ENCODE measurements around the gene S100A16.
"Not testable (repeated sequence)": the region's sequence is repeated elsewhere in the genome, so short reads cannot be mapped to it uniquely, and the experiment has no call there.

S100A16 gene

DNA sequence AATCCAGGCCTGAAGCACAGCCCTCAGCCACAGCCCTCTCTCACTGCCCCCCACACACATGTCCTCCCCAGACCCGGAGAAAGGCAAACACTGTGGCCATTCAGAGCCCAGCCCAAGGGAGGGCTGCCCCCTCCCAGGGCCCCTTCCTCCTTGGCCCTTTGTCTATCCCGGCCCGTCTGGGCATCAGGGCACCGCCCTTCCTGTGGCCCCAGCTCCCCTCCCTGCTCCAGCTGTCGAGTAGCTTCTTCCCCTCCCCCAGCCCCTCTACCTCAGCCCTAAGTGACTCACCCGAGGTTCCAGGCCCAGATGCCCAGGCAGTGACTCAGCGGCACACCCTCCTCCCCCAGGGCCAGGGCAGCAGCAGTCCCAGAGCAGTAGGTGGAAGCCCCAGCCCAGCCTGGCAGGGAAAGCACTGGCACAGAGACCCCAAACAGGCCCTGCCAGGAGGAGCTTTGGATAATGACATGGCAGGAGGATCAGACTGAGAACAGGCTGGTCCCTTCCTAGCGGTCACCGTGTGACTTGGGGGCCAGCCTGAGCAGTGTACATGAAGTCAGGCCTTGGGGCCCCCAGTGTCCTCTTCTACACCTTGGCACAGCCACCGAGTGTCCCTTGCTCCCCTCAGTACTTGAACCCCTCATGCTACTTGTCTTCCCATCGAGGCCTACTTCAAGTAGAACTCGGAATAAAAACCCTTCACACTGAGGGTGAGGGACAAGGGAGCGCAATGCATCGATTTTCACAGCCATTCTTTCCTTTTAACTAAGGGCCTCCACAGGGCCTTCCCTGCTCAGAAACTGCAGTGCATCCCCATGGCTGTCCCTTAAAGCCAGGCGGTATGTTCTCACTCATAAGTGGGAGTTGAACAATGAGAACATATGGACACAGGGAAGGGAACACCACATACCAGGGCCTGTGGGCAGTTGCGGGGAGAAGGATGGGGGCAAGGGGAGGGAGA lies 46.2 kb downstream of the S100A16 start:
- H3K27me3 Mint-ChIP-seq: peaks cover 15% of the 10 kb centered on the region
- CTCF ChIA-PET: interaction anchor here (0.6 to 2.4 kb wide), 9 partner anchors 12 to 68 kb away, joined by 3 to 47 read pairs (median 6); partner anchors contain the start of genes CHTOP and S100A6
- H3K4me3 Mint-ChIP-seq: peak overlapping the region; percentile 42
- no peaks in the 10 kb centered on the region for H3K36me3 Mint-ChIP-seq
- peaks cover 41% of the 10 kb centered on the region for H3K4me1 Mint-ChIP-seq
- H3K9me3 Mint-ChIP-seq: no peaks in the 10 kb centered on the region
- peak; percentile 87 for DNase-seq
- H3K27ac Mint-ChIP-seq: peak overlapping the region; percentile 96

DNA sequence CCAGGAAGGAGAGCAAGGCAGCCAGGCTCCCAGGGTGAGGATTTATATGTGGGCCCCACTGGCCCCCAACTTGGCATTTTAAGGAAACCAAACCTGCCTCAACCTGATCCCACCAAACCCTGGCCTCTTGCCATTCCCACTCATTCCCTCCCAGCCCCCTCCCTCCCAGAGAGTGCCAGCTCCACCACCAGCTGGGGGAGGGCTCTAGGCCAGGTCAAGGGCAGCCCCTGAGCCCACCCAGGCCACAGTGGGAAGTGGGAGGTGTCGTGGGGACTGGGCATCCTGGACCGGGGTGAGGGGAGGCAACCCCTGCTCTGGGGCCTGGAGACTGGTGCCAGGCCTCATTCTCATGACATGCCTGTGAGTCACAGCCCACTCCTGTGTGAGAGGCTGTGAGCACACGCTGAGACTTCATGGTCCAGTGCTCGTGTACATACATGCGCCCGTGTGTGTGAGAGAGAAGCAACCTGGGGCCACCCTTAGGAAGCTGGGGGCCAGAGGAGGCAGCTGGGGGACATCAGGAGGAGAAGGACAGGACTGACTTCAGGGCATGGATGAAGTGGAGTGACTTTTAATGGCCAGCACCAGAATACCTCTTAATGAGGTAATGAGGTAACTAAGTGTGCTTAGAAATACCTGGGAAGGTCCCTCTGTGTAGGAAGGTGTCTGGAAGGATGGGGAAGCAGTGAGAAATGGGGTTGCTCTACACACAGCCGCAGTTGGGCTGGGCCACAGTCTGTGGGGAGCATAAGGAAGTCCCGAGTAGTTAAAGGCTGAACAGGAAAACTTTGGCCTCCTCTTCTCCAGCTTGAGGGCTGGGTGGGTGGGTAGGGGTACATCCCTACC lies 47.2 kb downstream of the S100A16 start, which contains the start of gene S100A2:
Gene S100A2, minus strand, starts transcription at position 316 of the 846 bp plus-strand sequence. CDS start 1,967 bp downstream, outside the sequence.
- peak; percentile 31 for DNase-seq
- peaks cover 43% of the 10 kb centered on the region for H3K4me1 Mint-ChIP-seq
- peak within 1 kb of the TSS; percentile 42 for H3K4me3 Mint-ChIP-seq

DNA sequence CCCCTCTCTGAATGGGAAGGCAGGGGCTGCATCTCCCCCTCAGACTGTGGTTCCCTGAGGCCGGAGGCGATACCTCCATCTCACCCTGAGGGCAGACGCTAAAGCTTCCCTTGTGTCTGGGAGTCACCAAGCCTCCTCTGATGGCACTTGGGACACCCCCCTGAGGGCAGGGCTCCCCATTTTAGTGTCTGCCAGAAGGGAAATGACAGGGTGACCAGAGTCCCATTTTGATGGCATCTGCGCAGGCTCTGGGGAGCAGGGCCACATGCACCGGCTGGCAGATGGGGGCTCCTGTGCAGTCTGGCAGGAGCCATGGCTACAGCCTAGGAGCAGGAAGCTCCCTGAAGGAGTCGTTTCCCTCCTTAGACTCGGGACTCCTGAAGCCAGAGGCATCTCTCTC lies 48.9 kb downstream of the S100A16 start:
- H3K27me3 Mint-ChIP-seq: peaks cover 7% of the 10 kb centered on the region
- no peaks in the 10 kb centered on the region for H3K36me3 Mint-ChIP-seq
- H3K27ac Mint-ChIP-seq: no peak overlapping the region
- H3K9me3 Mint-ChIP-seq: no peaks in the 10 kb centered on the region
- H3K4me1 Mint-ChIP-seq: peaks cover 38% of the 10 kb centered on the region
- CTCF ChIA-PET: interaction anchor here (0.8 to 1.3 kb wide), 2 partner anchors 12 to 29 kb away, joined by 4 read pairs; no protein-coding TSS in a partner anchor
- no peak for DNase-seq
- no peak overlapping the region for H3K4me3 Mint-ChIP-seq

More for the DNA sequence above, 47.2 kb downstream of the S100A16 start, which contains the start of gene S100A2:
- H3K27me3 Mint-ChIP-seq: peaks cover 12% of the 10 kb centered on the region
- H3K9me3 Mint-ChIP-seq: no peaks in the 10 kb centered on the region
- H3K27ac Mint-ChIP-seq: peak within 1 kb of the TSS; percentile 96
- CTCF ChIA-PET: interaction anchor here (0.6 to 2.4 kb wide), 9 partner anchors 12 to 68 kb away, joined by 3 to 47 read pairs (median 6); partner anchors contain the start of genes CHTOP and S100A6
- no peaks in the 10 kb centered on the region for H3K36me3 Mint-ChIP-seq

DNA sequence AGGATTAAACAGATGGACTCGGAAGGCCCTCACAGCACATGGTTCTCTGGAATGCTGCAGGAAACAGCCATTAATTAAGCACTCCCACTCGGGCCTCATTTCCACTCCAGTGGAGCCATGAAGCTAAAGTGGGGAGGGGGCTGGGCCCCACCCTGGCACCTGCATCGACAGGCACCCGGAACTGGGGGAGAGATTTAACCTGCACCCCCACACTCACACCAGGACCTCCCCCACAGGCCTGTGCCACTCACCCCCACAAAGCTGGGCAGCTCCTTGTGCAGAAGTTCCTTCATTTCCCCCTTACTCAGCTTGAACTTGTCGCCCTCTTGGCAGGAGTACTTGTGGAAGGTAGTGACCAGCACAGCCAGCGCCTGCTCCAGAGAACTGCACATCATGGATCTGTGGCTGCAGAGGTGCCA lies 49.4 kb downstream of the S100A16 start:
- no peak overlapping the region for H3K27ac Mint-ChIP-seq
- H3K9me3 Mint-ChIP-seq: no peaks in the 10 kb centered on the region
- CTCF ChIA-PET: interaction anchor here (0.8 to 1.3 kb wide), 2 partner anchors 12 to 29 kb away, joined by 4 read pairs; no protein-coding TSS in a partner anchor
- H3K27me3 Mint-ChIP-seq: peaks cover 2% of the 10 kb centered on the region
- peaks cover 34% of the 10 kb centered on the region for H3K4me1 Mint-ChIP-seq
- H3K4me3 Mint-ChIP-seq: no peak overlapping the region
- no peaks in the 10 kb centered on the region for H3K36me3 Mint-ChIP-seq
- no peak for DNase-seq

DNA sequence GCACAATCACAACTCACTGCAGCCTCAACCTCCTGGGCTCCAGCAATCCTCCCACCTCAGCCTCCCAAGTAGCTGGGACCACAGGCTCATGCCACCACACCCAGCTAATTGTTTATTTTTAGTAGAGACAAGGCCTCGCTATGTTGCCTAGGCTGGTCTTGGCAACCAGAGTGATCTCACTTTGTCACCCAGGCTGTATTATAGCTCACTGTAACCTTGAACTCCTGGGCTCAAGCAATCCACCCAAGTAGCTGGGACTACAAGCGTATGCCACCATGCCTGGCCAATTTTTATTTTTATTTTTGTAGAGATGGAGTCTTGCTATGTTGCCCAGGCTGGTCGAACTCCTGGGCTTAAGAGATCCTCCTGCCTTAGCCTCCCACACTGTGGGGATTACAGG lies 50.9 kb downstream of the S100A16 start:
- CTCF ChIA-PET: interaction anchor here (1.1 to 2.9 kb wide), 2 partner anchors 12 to 29 kb away, joined by 5 to 21 read pairs; no protein-coding TSS in a partner anchor
- H3K4me3 Mint-ChIP-seq, H3K36me3 Mint-ChIP-seq, H3K9me3 Mint-ChIP-seq, DNase-seq, H3K27me3 Mint-ChIP-seq, H3K27ac Mint-ChIP-seq: not testable (repeated sequence)
- H3K4me1 Mint-ChIP-seq: peaks cover 21% of the 10 kb centered on the region

DNA sequence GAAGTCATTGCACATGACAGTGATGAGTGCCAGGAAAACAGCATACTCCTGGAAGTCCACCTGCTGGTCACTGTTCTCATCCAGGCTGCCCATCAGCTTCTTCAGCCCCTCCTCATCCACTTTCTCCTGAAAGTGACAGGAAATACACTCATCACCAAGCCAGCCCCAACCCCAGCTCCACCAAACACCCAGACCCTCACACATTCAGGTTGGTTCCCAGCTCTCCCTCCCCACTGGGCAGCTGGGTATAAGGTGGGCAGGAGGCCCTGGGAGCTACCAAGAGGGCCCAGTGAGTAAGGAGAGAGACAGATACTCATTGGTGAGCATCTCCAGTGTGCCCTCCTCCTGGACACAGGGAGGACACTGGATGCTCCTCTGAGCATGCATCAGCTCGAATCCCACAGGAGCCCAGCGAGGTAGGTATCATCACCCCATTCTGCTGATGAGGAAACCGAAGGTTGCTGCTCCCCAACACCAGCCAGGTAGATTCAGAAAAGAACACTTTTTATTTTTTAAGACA lies 51.4 kb downstream of the S100A16 start:
- Mint-ChIP-seq H3K4me1 (peaks cover 16% of the 10 kb centered on the region), H3K36me3 (no peaks in the 10 kb centered on the region), H3K4me3 (no peak overlapping the region), H3K9me3 (no peaks in the 10 kb centered on the region), H3K27me3 (no peaks in the 10 kb centered on the region), H3K27ac (no peak overlapping the region)
- no peak for DNase-seq
- CTCF ChIA-PET: interaction anchor here (1.1 to 2.9 kb wide), 2 partner anchors 11 to 29 kb away, joined by 5 to 21 read pairs; no protein-coding TSS in a partner anchor

DNA sequence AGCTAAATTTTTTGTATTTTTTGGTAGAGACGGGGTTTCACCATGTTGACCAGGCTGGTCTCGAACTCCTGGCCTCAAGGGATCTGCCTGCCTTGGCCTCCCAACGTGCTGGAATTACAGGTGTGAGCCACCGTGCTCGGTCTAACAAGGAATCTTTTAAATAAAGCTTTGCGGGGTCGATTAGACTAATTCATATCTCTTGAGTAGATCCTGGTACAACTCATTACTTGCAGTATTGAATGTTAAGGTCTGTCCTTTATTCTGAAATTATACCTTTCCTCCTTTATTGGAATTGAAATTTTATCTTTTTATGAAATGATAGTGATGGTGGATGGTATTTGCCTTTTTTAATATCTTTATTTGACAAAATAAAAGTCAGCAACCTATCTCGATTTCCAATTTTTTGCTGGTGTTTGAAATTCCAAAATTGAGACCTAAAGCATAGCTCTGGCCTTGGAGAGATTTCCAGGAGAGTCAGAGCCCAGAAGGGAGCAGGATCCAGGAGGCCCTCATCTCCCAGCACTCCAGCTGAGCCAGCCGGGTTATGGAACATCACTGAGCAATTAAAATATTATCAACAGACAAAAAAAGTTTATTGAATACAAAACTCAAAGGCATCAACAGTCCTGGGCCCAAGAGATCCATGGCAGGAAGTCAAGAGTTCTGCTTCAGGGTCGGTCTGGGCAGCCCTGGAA lies 52.0 kb downstream of the S100A16 start:
- H3K4me1 Mint-ChIP-seq: peaks cover 11% of the 10 kb centered on the region
- H3K9me3 Mint-ChIP-seq: no peaks in the 10 kb centered on the region
- no peak overlapping the region for H3K4me3 Mint-ChIP-seq
- CTCF ChIA-PET: interaction anchor here (0.7 to 2.9 kb wide), 4 partner anchors 10 to 928 kb away, joined by 3 to 21 read pairs (median 4); no protein-coding TSS in a partner anchor
- no peak overlapping the region for H3K27ac Mint-ChIP-seq
- H3K27me3 Mint-ChIP-seq: no peaks in the 10 kb centered on the region
- no peaks in the 10 kb centered on the region for H3K36me3 Mint-ChIP-seq
- no peak for DNase-seq

DNA sequence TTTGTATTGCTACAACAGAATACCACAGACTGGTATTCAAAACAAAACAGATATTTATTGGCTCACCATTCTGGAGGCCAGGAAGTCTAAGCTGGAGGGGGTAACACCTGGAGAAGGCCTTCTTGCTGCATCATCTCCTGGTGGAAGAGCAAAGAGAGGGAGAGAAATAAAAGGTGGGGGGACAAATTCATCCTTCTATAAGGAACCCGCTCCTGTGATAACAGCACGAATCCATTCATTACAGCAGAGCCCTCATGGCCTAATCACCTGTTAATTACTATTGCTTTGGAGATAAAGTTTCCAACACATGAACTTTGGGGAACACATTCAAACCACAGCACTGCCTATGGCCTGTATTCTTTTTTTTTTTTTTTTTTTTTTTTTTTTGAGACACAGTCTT lies 52.7 kb downstream of the S100A16 start:
- Mint-ChIP-seq H3K27ac (peak overlapping the region; percentile 62), H3K9me3 (no peaks in the 10 kb centered on the region), H3K27me3 (no peaks in the 10 kb centered on the region), H3K4me1 (peaks cover 6% of the 10 kb centered on the region), H3K4me3 (no peak overlapping the region), H3K36me3 (no peaks in the 10 kb centered on the region)
- DNase-seq: no peak
- CTCF ChIA-PET: interaction anchor here (0.7 to 2.9 kb wide), 3 partner anchors 10 to 929 kb away, joined by 3 to 21 read pairs (median 4); no protein-coding TSS in a partner anchor

DNA sequence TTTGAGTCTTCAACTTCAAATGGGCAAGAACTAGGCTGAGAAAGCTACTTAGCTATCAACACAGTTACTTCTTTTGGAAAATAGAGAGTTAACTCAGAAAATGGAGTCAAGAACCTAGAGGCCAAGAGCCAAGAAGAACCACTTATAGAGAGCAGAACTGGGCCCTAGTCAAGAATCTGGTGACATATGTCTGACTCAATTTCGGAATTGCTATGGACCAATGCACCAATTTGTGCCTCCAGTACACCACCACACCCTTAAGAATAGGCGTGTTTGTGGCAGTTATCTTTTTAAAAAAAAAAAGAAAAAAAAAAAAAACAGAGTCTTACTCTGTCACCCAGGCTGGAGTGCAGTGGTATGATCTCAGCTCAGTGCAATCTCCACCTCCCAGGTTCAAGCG lies 55.1 kb downstream of the S100A16 start:
- Mint-ChIP-seq H3K4me3 (no peak overlapping the region), H3K27ac (no peak overlapping the region), H3K27me3 (peaks cover 13% of the 10 kb centered on the region), H3K9me3 (no peaks in the 10 kb centered on the region), H3K4me1 (peaks cover 13% of the 10 kb centered on the region), H3K36me3 (no peaks in the 10 kb centered on the region)
- no peak for DNase-seq
- CTCF ChIA-PET: interaction anchor here (0.8 to 1.5 kb wide), 2 partner anchors 25 to 26 kb away, joined by 3 read pairs; no protein-coding TSS in a partner anchor

Data from activated naive CD4-positive, alpha-beta T cell treated with anti-CD3 and anti-CD28 coated beads, Interleukin-2, amount 10 ng/mL, durations not matched to agents 7 days and 5 days (primary cell).